Upper lobe of left lung (tissue), 4 donors: ENCODE measurements around the gene DMRTA2.

Source experiments
- POLR2A ChIP-seq, 4 donors: fragments of 450-650 bp; IDR thresholded peaks; one replicate each; pipeline ENCODE4 v1.5.1; 2016 to 2017; ENCODE audit warnings: antibody characterized with exemption in 4 of 4, mild to moderate bottlenecking in 2 of 4
- POLR2AphosphoS5 ChIP-seq, 2 donors: sonication (generic); formaldehyde crosslinking; IDR thresholded peaks; one replicate each; pipeline ENCODE4 v1.5.1; 2017; ENCODE audit warnings: antibody characterized with exemption in 2 of 2
- TF ChIP-seq, protein P1 (sequence below), 6 experiments: fragments of 450-650 bp in 4 of 6; fragments of 200-600 bp in 2 of 6; sonication (generic) in 2 of 6; IDR thresholded peaks; one replicate each; pipeline ENCODE4 v1.5.1; 2016 to 2019; ENCODE audit warnings: antibody characterized with exemption in 6 of 6

DNA sequence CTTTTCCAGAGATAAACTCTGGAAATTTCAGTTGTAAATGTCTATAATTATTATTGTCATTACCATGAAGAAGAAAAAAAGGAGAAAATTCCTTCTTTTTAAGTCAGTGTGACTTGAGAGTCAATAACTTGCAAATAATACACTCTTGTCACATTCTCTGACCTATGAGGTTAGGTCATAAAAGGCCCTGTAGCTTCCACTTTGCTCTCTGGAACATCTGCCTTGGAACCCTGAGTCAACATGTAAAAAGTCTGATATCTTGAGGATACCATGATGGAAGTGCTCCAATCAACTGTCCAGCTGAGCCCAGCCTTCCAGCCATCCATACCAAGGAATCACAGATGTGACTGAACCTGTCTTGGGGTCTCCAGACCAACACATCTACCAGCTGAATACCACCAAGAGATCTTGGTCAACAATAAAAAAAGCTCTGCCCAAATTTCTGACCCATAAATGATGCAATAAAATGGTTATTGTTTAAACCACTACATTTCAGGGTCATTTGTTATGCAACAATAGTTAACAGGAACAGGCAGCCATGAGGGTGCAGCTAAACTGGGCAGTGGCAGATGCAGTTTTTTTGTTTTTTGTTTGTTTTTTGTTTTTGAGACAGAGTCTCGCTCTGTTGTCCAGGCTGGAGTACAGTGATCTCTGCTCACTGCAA, 10.3 kb downstream of the DMRTA2 start:
- TF ChIP-seq, protein P1, sequence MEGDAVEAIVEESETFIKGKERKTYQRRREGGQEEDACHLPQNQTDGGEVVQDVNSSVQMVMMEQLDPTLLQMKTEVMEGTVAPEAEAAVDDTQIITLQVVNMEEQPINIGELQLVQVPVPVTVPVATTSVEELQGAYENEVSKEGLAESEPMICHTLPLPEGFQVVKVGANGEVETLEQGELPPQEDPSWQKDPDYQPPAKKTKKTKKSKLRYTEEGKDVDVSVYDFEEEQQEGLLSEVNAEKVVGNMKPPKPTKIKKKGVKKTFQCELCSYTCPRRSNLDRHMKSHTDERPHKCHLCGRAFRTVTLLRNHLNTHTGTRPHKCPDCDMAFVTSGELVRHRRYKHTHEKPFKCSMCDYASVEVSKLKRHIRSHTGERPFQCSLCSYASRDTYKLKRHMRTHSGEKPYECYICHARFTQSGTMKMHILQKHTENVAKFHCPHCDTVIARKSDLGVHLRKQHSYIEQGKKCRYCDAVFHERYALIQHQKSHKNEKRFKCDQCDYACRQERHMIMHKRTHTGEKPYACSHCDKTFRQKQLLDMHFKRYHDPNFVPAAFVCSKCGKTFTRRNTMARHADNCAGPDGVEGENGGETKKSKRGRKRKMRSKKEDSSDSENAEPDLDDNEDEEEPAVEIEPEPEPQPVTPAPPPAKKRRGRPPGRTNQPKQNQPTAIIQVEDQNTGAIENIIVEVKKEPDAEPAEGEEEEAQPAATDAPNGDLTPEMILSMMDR (IDR thresholded peaks at IDR 0.05) = no peak
- TF ChIP-seq POLR2AphosphoS5 (IDR thresholded peaks at IDR 0.05) (no peak), POLR2A (IDR thresholded peaks at IDR 0.05) (no peak)
